Measurements from ENCODE around the gene RFX6.

DNA sequence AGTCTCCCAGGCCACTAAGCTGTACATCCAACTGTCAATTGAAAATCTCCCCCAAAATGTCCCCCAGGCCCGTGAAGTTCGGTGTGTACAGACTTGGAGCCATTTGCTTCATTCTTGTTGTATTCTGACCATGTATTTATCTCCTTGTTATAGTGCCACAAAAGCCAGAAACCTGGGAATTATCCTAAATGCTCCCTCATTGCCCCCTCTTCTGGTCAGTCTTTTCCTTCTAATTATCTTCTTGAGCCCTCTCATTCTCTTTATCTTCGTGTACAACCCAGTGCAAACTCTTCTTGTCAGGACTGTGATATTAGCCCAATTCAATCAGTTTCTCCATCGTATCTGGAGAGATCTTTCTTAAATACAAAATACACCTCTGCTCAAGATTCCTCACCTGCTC, 64.7 kb downstream of the RFX6 start:
- TF ChIP-seq, protein P1, sequence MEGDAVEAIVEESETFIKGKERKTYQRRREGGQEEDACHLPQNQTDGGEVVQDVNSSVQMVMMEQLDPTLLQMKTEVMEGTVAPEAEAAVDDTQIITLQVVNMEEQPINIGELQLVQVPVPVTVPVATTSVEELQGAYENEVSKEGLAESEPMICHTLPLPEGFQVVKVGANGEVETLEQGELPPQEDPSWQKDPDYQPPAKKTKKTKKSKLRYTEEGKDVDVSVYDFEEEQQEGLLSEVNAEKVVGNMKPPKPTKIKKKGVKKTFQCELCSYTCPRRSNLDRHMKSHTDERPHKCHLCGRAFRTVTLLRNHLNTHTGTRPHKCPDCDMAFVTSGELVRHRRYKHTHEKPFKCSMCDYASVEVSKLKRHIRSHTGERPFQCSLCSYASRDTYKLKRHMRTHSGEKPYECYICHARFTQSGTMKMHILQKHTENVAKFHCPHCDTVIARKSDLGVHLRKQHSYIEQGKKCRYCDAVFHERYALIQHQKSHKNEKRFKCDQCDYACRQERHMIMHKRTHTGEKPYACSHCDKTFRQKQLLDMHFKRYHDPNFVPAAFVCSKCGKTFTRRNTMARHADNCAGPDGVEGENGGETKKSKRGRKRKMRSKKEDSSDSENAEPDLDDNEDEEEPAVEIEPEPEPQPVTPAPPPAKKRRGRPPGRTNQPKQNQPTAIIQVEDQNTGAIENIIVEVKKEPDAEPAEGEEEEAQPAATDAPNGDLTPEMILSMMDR (IDR thresholded peaks at IDR 0.05; ENCODE audit: poor library complexity), result peak; percentile 20
- no peak for TF ChIP-seq EZH2 (IDR thresholded peaks at IDR 0.05; ENCODE audit: borderline replicate concordance)

Data from hepatocyte (in vitro differentiated cells).